CD8-positive, alpha-beta memory T cell (primary cell): Measurements from ENCODE around the gene HMOX1. TPM values are rescaled to one million over a fixed set of nuclear protein-coding genes. Genes with fewer than 3 reads are reported as not detected.

Source experiments
- CTCF ChIA-PET: fragments of 350-600 bp; sonication (Branson Sonifier 250); formaldehyde crosslinking; loops from one replicate; lab custom pipeline; 2021; ENCODE audit warnings: antibody characterized with exemption; lab: Charles Lee
- POLR2A ChIA-PET: fragments of 350-600 bp; sonication (Branson Sonifier 250); formaldehyde crosslinking; loops from one replicate; lab custom pipeline; 2021; ENCODE audit warnings: antibody characterized with exemption; lab: Charles Lee
- DNase-seq, 5 donors: peaks; one replicate each; pipeline versions ENCODE4 v3.0.0 to v3.0.0-alpha.2; 2020 to 2022; ENCODE audit warnings: mixed read lengths in 1 of 5
- H3K27ac ChIP-seq: one replicate; pipeline ENCODE4 v1.7.0; 2013; ENCODE audit warnings: low read depth, mild to moderate bottlenecking, low read length, moderate library complexity
- H3K27me3 ChIP-seq: 2 replicates; pipeline ENCODE4 v1.7.0; 2013; ENCODE audit warnings: low read length, mild to moderate bottlenecking; ENCODE audit not compliant: insufficient read depth, poor library complexity, severe bottlenecking
- H3K36me3 ChIP-seq: 2 replicates; pipeline ENCODE4 v1.7.0; 2013; ENCODE audit warnings: mild to moderate bottlenecking, low read length, moderate library complexity; ENCODE audit not compliant: insufficient read depth
- H3K4me1 ChIP-seq: 2 replicates; pipeline ENCODE4 v1.7.0; 2013; ENCODE audit warnings: mild to moderate bottlenecking, low read length, moderate library complexity; ENCODE audit not compliant: insufficient read depth
- H3K4me3 ChIP-seq: 2 replicates; pipeline ENCODE4 v1.7.0; 2013; ENCODE audit warnings: mild to moderate bottlenecking, low read length
- H3K9me3 ChIP-seq: 2 replicates; pipeline ENCODE4 v1.7.0; 2013; ENCODE audit warnings: mild to moderate bottlenecking, low read length
- H3K27ac Mint-ChIP-seq, 8 donors: one replicate each; pipeline ENCODE4 v1.8.0; 2020 to 2021; ENCODE audit warnings: mixed read lengths in 8 of 8, mild to moderate bottlenecking in 6 of 8, inconsistent platforms in 3 of 8, moderate library complexity in 3 of 8
- H3K27me3 Mint-ChIP-seq, 2 donors: one replicate each; pipeline ENCODE4 v1.8.0; 2020 to 2021; ENCODE audit warnings: mixed read lengths in 2 of 2, mild to moderate bottlenecking in 1 of 2, moderate library complexity in 1 of 2
- H3K36me3 Mint-ChIP-seq, 3 donors: one replicate each; pipeline ENCODE4 v1.8.0; 2020 to 2021; ENCODE audit warnings: mixed read lengths in 3 of 3, inconsistent platforms in 1 of 3, mild to moderate bottlenecking in 1 of 3
- H3K4me1 Mint-ChIP-seq, 3 donors: one replicate each; pipeline ENCODE4 v1.8.0; 2020 to 2021; ENCODE audit warnings: mixed read lengths in 3 of 3, inconsistent platforms in 1 of 3, mild to moderate bottlenecking in 1 of 3
- H3K4me3 Mint-ChIP-seq, 7 donors: one replicate each; pipeline ENCODE4 v1.8.0; 2020 to 2021; ENCODE audit warnings: mixed read lengths in 7 of 7, mild to moderate bottlenecking in 6 of 7, moderate library complexity in 4 of 7, inconsistent platforms in 2 of 7
- H3K9me3 Mint-ChIP-seq, 5 donors: one replicate each; pipeline ENCODE4 v1.8.0; 2020 to 2022; ENCODE audit warnings: mixed read lengths in 5 of 5, mild to moderate bottlenecking in 3 of 5, moderate library complexity in 2 of 5, inconsistent platforms in 1 of 5
- polyA plus RNA-seq: library from polyadenylated mRNA; unstranded; fragments of 300-500 nt; fragmentation: Illumina TruSeq; gene quantifications from one replicate; pipeline ENCODE4 v1.2.3, GENCODE V29; 2021
- total RNA-seq, 2 experiments: library from RNA; stranded (reverse); gene quantifications; one replicate each; pipeline ENCODE4 v1.2.3, GENCODE V29; 2021

The HMOX1 gene
- total and polyA plus RNA-seq, 3 experiments from 2014 or later, result 0.25 to 5.6 (median 5.1) TPM

GRCh38 chr22:35418088-35418487 lies 37.2 kb downstream of the HMOX1 start:
- Mint-ChIP-seq H3K36me3 (peaks cover 0 to 96% (median 24%) of the 10 kb centered on the region in 3 donors), H3K27me3 (no peaks in the 10 kb centered on the region), H3K27ac (no peak overlapping the region), H3K9me3 (no peaks in the 10 kb centered on the region), H3K4me3 (no peak overlapping the region), H3K4me1 (no peaks in the 10 kb centered on the region)
- POLR2A ChIA-PET, result no interaction called here
- H3K27ac ChIP-seq, result no peak overlapping the region
- H3K4me3 ChIP-seq, result no peak overlapping the region
- H3K4me1 ChIP-seq, result no peaks in the 10 kb centered on the region
- H3K36me3 ChIP-seq, result peaks cover 53% of the 10 kb centered on the region
- no peaks in the 10 kb centered on the region for H3K9me3 ChIP-seq
- no peaks in the 10 kb centered on the region for H3K27me3 ChIP-seq
- no peak for DNase-seq
- CTCF ChIA-PET, result no interaction called here

GRCh38 chr22:35418731-35419130 lies 37.8 kb downstream of the HMOX1 start:
- H3K4me3 ChIP-seq, result no peak overlapping the region
- POLR2A ChIA-PET, result no interaction called here
- CTCF ChIA-PET, result interaction anchor here (0.8 to 2.0 kb wide), 2 partner anchors 164 to 647 kb away, joined by 3 to 5 read pairs; no protein-coding TSS in a partner anchor
- no peaks in the 10 kb centered on the region for H3K27me3 ChIP-seq
- Mint-ChIP-seq H3K27ac (no peak overlapping the region), H3K4me3 (no peak overlapping the region), H3K9me3 (no peaks in the 10 kb centered on the region), H3K4me1 (no peaks in the 10 kb centered on the region), H3K27me3 (no peaks in the 10 kb centered on the region), H3K36me3 (peaks cover 0 to 96% (median 24%) of the 10 kb centered on the region in 3 donors)
- H3K36me3 ChIP-seq, result peaks cover 47% of the 10 kb centered on the region
- no peak overlapping the region for H3K27ac ChIP-seq
- H3K4me1 ChIP-seq, result no peaks in the 10 kb centered on the region
- no peak for DNase-seq
- H3K9me3 ChIP-seq, result no peaks in the 10 kb centered on the region

- Mint-ChIP-seq H3K27me3 (no peaks in the 10 kb centered on the region), H3K4me3 (no peak overlapping the region), H3K9me3 (no peaks in the 10 kb centered on the region), H3K27ac (no peak overlapping the region), H3K4me1 (peaks cover 0 to 1% (median 0%) of the 10 kb centered on the region in 3 donors), H3K36me3 (peaks cover 0 to 98% (median 28%) of the 10 kb centered on the region in 3 donors)
- CTCF ChIA-PET, result interaction anchor here (2.0 kb wide), 1 partner anchor 163 kb away, joined by 5 read pairs; no protein-coding TSS in a partner anchor
- no peak for DNase-seq
- Histone ChIP-seq H3K4me1 (no peaks in the 10 kb centered on the region), H3K36me3 (peaks cover 43% of the 10 kb centered on the region), H3K27me3 (no peaks in the 10 kb centered on the region), H3K4me3 (no peak overlapping the region), H3K27ac (no peak overlapping the region), H3K9me3 (no peaks in the 10 kb centered on the region)
- POLR2A ChIA-PET, result no interaction called here
Measured at GRCh38 chr22:35419756-35420155, 38.9 kb downstream of the HMOX1 start.

GRCh38 chr22:35421121-35421520 lies 40.2 kb downstream of the HMOX1 start:
- H3K36me3 Mint-ChIP-seq, result peaks cover 0 to 94% (median 20%) of the 10 kb centered on the region in 3 donors
- DNase-seq, result no peak
- POLR2A ChIA-PET, result no interaction called here

GRCh38 chr22:35422145-35422544 lies 41.2 kb downstream of the HMOX1 start:
- H3K27me3 Mint-ChIP-seq, result peaks cover 0 to 1% of the 10 kb centered on the region in 2 donors

More at GRCh38 chr22:35421121-35421520, 40.2 kb downstream of the HMOX1 start:
- Mint-ChIP-seq H3K27me3 (no peaks in the 10 kb centered on the region), H3K9me3 (no peaks in the 10 kb centered on the region), H3K27ac (peak overlapping the region in 1 of 8 donors; percentile 36), H3K4me1 (peaks cover 0 to 3% (median 0%) of the 10 kb centered on the region in 3 donors), H3K4me3 (no peak overlapping the region)
- Histone ChIP-seq H3K36me3 (peaks cover 36% of the 10 kb centered on the region), H3K27ac (no peak overlapping the region), H3K4me1 (no peaks in the 10 kb centered on the region), H3K4me3 (no peak overlapping the region), H3K27me3 (no peaks in the 10 kb centered on the region), H3K9me3 (no peaks in the 10 kb centered on the region)
- CTCF ChIA-PET, result interaction anchor here (2.5 kb wide), 1 partner anchor 10 kb away, joined by 6 read pairs; no protein-coding TSS in a partner anchor

GRCh38 chr22:35422936-35423335 lies 42.0 kb downstream of the HMOX1 start:
- no peak for DNase-seq
- peaks cover 0 to 5% (median 0%) of the 10 kb centered on the region in 3 donors for H3K4me1 Mint-ChIP-seq
- peaks cover 0 to 84% (median 11%) of the 10 kb centered on the region in 3 donors for H3K36me3 Mint-ChIP-seq
- no peaks in the 10 kb centered on the region for H3K4me1 ChIP-seq
- no peaks in the 10 kb centered on the region for H3K27me3 ChIP-seq
- H3K27me3 Mint-ChIP-seq, result peaks cover 0 to 1% of the 10 kb centered on the region in 2 donors
- peaks cover 19% of the 10 kb centered on the region for H3K36me3 ChIP-seq
- ChIA-PET CTCF (interaction anchor here (2.5 kb wide), 1 partner anchor 8 kb away, joined by 6 read pairs; no protein-coding TSS in a partner anchor), POLR2A (no interaction called here)
- peak overlapping the region in 1 of 8 donors; percentile 92 for H3K27ac Mint-ChIP-seq
- H3K27ac ChIP-seq, result no peak overlapping the region
- no peaks in the 10 kb centered on the region for H3K9me3 Mint-ChIP-seq
- no peak overlapping the region for H3K4me3 Mint-ChIP-seq
- H3K9me3 ChIP-seq, result no peaks in the 10 kb centered on the region
- H3K4me3 ChIP-seq, result no peak overlapping the region

More at GRCh38 chr22:35422145-35422544, 41.2 kb downstream of the HMOX1 start:
- Histone ChIP-seq H3K9me3 (no peaks in the 10 kb centered on the region), H3K36me3 (peaks cover 27% of the 10 kb centered on the region), H3K27ac (no peak overlapping the region), H3K27me3 (no peaks in the 10 kb centered on the region), H3K4me1 (no peaks in the 10 kb centered on the region), H3K4me3 (no peak overlapping the region)
- Mint-ChIP-seq H3K4me3 (no peak overlapping the region), H3K27ac (no peak overlapping the region), H3K9me3 (no peaks in the 10 kb centered on the region), H3K4me1 (peaks cover 0 to 5% (median 0%) of the 10 kb centered on the region in 3 donors), H3K36me3 (peaks cover 0 to 90% (median 14%) of the 10 kb centered on the region in 3 donors)
- ChIA-PET CTCF (interaction anchor here (2.5 kb wide), 1 partner anchor 9 kb away, joined by 6 read pairs; no protein-coding TSS in a partner anchor), POLR2A (no interaction called here)
- no peak for DNase-seq

GRCh38 chr22:35424081-35424480 lies 43.2 kb downstream of the HMOX1 start:
- peaks cover 0 to 1% of the 10 kb centered on the region in 2 donors for H3K27me3 Mint-ChIP-seq
- no peaks in the 10 kb centered on the region for H3K9me3 Mint-ChIP-seq
- peaks cover 15% of the 10 kb centered on the region for H3K36me3 ChIP-seq
- peaks cover 0 to 5% (median 0%) of the 10 kb centered on the region in 3 donors for H3K4me1 Mint-ChIP-seq
- no peaks in the 10 kb centered on the region for H3K27me3 ChIP-seq
- H3K27ac Mint-ChIP-seq, result no peak overlapping the region
- no peak overlapping the region for H3K4me3 ChIP-seq
- CTCF ChIA-PET, result no interaction called here
- H3K4me3 Mint-ChIP-seq, result no peak overlapping the region
- no peak overlapping the region for H3K27ac ChIP-seq
- no peaks in the 10 kb centered on the region for H3K9me3 ChIP-seq
- DNase-seq, result no peak
- H3K4me1 ChIP-seq, result no peaks in the 10 kb centered on the region
- POLR2A ChIA-PET, result no interaction called here
- peaks cover 0 to 80% (median 11%) of the 10 kb centered on the region in 3 donors for H3K36me3 Mint-ChIP-seq

GRCh38 chr22:35424761-35425160 lies 43.9 kb downstream of the HMOX1 start:
- Histone ChIP-seq H3K27ac (no peak overlapping the region), H3K36me3 (peaks cover 9% of the 10 kb centered on the region), H3K27me3 (no peaks in the 10 kb centered on the region), H3K4me1 (no peaks in the 10 kb centered on the region), H3K9me3 (no peaks in the 10 kb centered on the region), H3K4me3 (no peak overlapping the region)
- peaks cover 0 to 5% (median 0%) of the 10 kb centered on the region in 3 donors for H3K4me1 Mint-ChIP-seq
- H3K36me3 Mint-ChIP-seq, result peaks cover 0 to 74% (median 11%) of the 10 kb centered on the region in 3 donors
- CTCF ChIA-PET, result no interaction called here
- POLR2A ChIA-PET, result no interaction called here
- H3K27me3 Mint-ChIP-seq, result peaks cover 0 to 1% of the 10 kb centered on the region in 2 donors
- no peaks in the 10 kb centered on the region for H3K9me3 Mint-ChIP-seq
- no peak for DNase-seq
- H3K4me3 Mint-ChIP-seq, result no peak overlapping the region
- peak overlapping the region in 2 of 8 donors; percentile 23 to 77 for H3K27ac Mint-ChIP-seq
